Posterior vena cava (tissue), 2 donors: ENCODE data around the gene CYP3A4. TPM values are rescaled to one million over a fixed set of nuclear protein-coding genes. Genes with fewer than 3 reads are reported as not detected.
"Not testable (repeated sequence)": the region's sequence is repeated elsewhere in the genome, so short reads cannot be mapped to it uniquely, and the experiment has no call there.

ENCODE experiments used
- DNase-seq: peaks from one replicate; pipeline ENCODE4 v3.0.0-alpha.2; 2020; ENCODE audit warnings: low spot score
- intact Hi-C, 2 donors: fragments of 100-400 bp; cut with DNase I; formaldehyde crosslinking; loops; one replicate each; pipeline versions ENCODE4 v1.14.1 to v1.14.2; 2022 to 2023
- long read RNA-seq, 2 donors: library from polyadenylated mRNA; unstranded; transcript quantifications; one replicate each; pipeline ENCODE4 v2.0.0, GENCODE V29; 2020 to 2021
- total RNA-seq, 2 donors: library from RNA; stranded (reverse); fragmentation: NEBNext Ultra II Directional; extraction: Animal tissue kit (Norgen Biotek cat#: 25700); gene quantifications; one replicate each; pipeline ENCODE4 v1.2.1, GENCODE V29; 2021
- donor health status: DM: yes; HTN: yes; CAD: no.
- donor health status: DM: yes; HTN: yes; CAD: no.

The CYP3A4 gene
- not detected for total RNA-seq
- long read RNA-seq, donor 1, result 0 reads
- long read RNA-seq, donor 2, result 0 reads

GRCh38 chr7:99784007-99784406 is at the start of gene CYP3A4:
Gene CYP3A4, minus strand, starts transcription at chr7:99784184. Its CDS starts 103 bp downstream, at chr7:99784081.
- intact Hi-C loops, result no loop called here
- no peak for DNase-seq

GRCh38 chr7:99833289-99833877 is 49.4 kb upstream of the CYP3A4 start:
- DNase-seq, result no peak
- intact Hi-C loops, result no loop called here

- no peak for DNase-seq
Observed at GRCh38 chr7:99831595-99831994, 47.6 kb upstream of the CYP3A4 start.

GRCh38 chr7:99829524-99830160 is 45.7 kb upstream of the CYP3A4 start:
- intact Hi-C loops, result no loop called here
- DNase-seq, result no peak

More at GRCh38 chr7:99831595-99831994, 47.6 kb upstream of the CYP3A4 start:
- intact Hi-C loops, result no loop called here

GRCh38 chr7:99828811-99829210 is 44.8 kb upstream of the CYP3A4 start:
- DNase-seq, result no peak
- intact Hi-C loops, result no loop called here

GRCh38 chr7:99827040-99827778 is 43.2 kb upstream of the CYP3A4 start:
- no peak for DNase-seq
- intact Hi-C loops, result no loop called here

GRCh38 chr7:99825873-99826272 is 41.9 kb upstream of the CYP3A4 start:
- intact Hi-C loops, result no loop called here
- DNase-seq, result no peak

GRCh38 chr7:99825452-99825851 is 41.5 kb upstream of the CYP3A4 start:
- DNase-seq, result no peak
- intact Hi-C loops, result no loop called here

GRCh38 chr7:99824091-99824490 is 40.1 kb upstream of the CYP3A4 start:
- DNase-seq, result no peak
- intact Hi-C loops, result no loop called here

- intact Hi-C loops, result no loop called here
- DNase-seq, result no peak
Observed at GRCh38 chr7:99822731-99823718, 39.0 kb upstream of the CYP3A4 start.

GRCh38 chr7:99820408-99821027 is 36.5 kb upstream of the CYP3A4 start:
- intact Hi-C loops, result no loop called here
- no peak for DNase-seq

- DNase-seq, result no peak
- intact Hi-C loops, result no loop called here
Observed at GRCh38 chr7:99808766-99809165, 24.8 kb upstream of the CYP3A4 start.

- intact Hi-C loops, result no loop called here
- no peak for DNase-seq
Observed at GRCh38 chr7:99806839-99807478, 23.0 kb upstream of the CYP3A4 start.

- no peak for DNase-seq
- intact Hi-C loops, result no loop called here
Observed at GRCh38 chr7:99805641-99806040, 21.7 kb upstream of the CYP3A4 start.

- intact Hi-C loops, DNase-seq: not testable (repeated sequence)
Observed at GRCh38 chr7:99803118-99803517, 19.1 kb upstream of the CYP3A4 start.

GRCh38 chr7:99801407-99801806 is 17.4 kb upstream of the CYP3A4 start:
- DNase-seq, intact Hi-C loops: not testable (repeated sequence)

- no peak for DNase-seq
- intact Hi-C loops, result no loop called here
Observed at GRCh38 chr7:99798972-99799371, 15.0 kb upstream of the CYP3A4 start.

- intact Hi-C loops, DNase-seq: not testable (repeated sequence)
Observed at GRCh38 chr7:99795864-99796263, 11.9 kb upstream of the CYP3A4 start.
